Keratinocyte (primary cell): ENCODE data around the gene OPN5. TPM values are rescaled to one million over a fixed set of nuclear protein-coding genes. Genes with fewer than 3 reads are reported as not detected.
A peak's percentile ranks its signal among the peaks of the same experiment; 100 is the strongest.

Experiments used
- DNase-seq: peaks from one replicate; pipeline ENCODE4 v3.0.0-alpha.2; 2011; ENCODE audit warnings: low read depth, missing footprints, low spot score
- FAIRE-seq: peaks from 2 replicates; lab custom pipeline; 2011; peaks lifted over from hg19 to GRCh38; lab: Jason Lieb, UNC
- H2AFZ ChIP-seq: 2 replicates; pipeline ENCODE4 v1.6.0; 2012; ENCODE audit warnings: low read length, control low read depth, inconsistent platforms; ENCODE audit not compliant: control insufficient read depth
- H3K27ac ChIP-seq: 2 replicates; pipeline ENCODE4 v1.5.1; 2011; ENCODE audit warnings: low read length; ENCODE audit not compliant: control insufficient read depth, insufficient read depth
- H3K27me3 ChIP-seq: 3 replicates; pipeline ENCODE4 v1.6.0; 2011; ENCODE audit warnings: low read length; ENCODE audit not compliant: control insufficient read depth, insufficient read depth; ENCODE audit errors: extremely low read depth
- H3K36me3 ChIP-seq, 2 experiments: 2 replicates in 1 of 2; 3 replicates in 1 of 2; pipeline ENCODE4 v1.5.1; 2011; ENCODE audit warnings: low read length in 2 of 2, mild to moderate bottlenecking in 1 of 2; ENCODE audit not compliant: control insufficient read depth in 2 of 2, insufficient read depth in 2 of 2; ENCODE audit errors: extremely low read depth in 1 of 2
- H3K4me1 ChIP-seq: 3 replicates; pipeline ENCODE4 v1.5.1; 2011; ENCODE audit warnings: low read length; ENCODE audit not compliant: control insufficient read depth, insufficient read depth; ENCODE audit errors: extremely low read depth
- H3K4me2 ChIP-seq: 3 replicates; pipeline ENCODE4 v1.6.0; 2011; ENCODE audit warnings: low read depth, low read length; ENCODE audit not compliant: control insufficient read depth, insufficient read depth; ENCODE audit errors: extremely low read depth
- H3K4me3 ChIP-seq, 3 experiments: fragments of 200-600 bp in 1 of 3; sonication (generic) in 1 of 3; 2 replicates in 2 of 3; 3 replicates in 1 of 3; pipeline ENCODE4 v1.5.1; 2011 to 2016; ENCODE audit warnings: low read length in 3 of 3, mild to moderate bottlenecking in 3 of 3, control low read depth in 2 of 3, inconsistent platforms in 1 of 3, low read depth in 1 of 3, mixed read lengths in 1 of 3, mixed run types in 1 of 3, moderate library complexity in 1 of 3; ENCODE audit not compliant: control insufficient read depth in 2 of 3, insufficient read depth in 2 of 3; ENCODE audit errors: extremely low read depth in 1 of 3
- H3K79me2 ChIP-seq: 2 replicates; pipeline ENCODE4 v1.6.0; 2012; ENCODE audit warnings: low read length; ENCODE audit not compliant: control insufficient read depth, insufficient read depth
- H3K9ac ChIP-seq: 3 replicates; pipeline ENCODE4 v1.6.0; 2011; ENCODE audit warnings: low read length; ENCODE audit not compliant: control insufficient read depth, insufficient read depth; ENCODE audit errors: extremely low read depth
- H3K9me1 ChIP-seq: 3 replicates; pipeline ENCODE4 v1.6.0; 2011; ENCODE audit warnings: low read length; ENCODE audit not compliant: control insufficient read depth, insufficient read depth; ENCODE audit errors: extremely low read depth
- H3K9me3 ChIP-seq: 2 replicates; pipeline ENCODE4 v1.5.1; 2012; ENCODE audit warnings: low read depth, low read length; ENCODE audit not compliant: control insufficient read depth
- H4K20me1 ChIP-seq: 3 replicates; pipeline ENCODE4 v1.6.0; 2011; ENCODE audit warnings: low read length; ENCODE audit not compliant: control insufficient read depth, insufficient read depth; ENCODE audit errors: extremely low read depth
- EZH2 ChIP-seq: IDR thresholded peaks from one replicate; pipeline ENCODE4 v1.6.1; 2012; ENCODE audit warnings: inconsistent platforms, mild to moderate bottlenecking, low read length, moderate library complexity
- dilution Hi-C: fragments of 300-500 bp; cut with MboI; formaldehyde crosslinking; loops from one replicate; pipeline ENCODE4 v1.7.0; 2020; ENCODE audit warnings: low sequenced_read_pairs; ENCODE audit not compliant: extremely low pct_ligation_motif_present
- polyA plus RNA-seq, 5 experiments: library from polyadenylated mRNA; depleted of rRNA in 3 of 5; stranded (reverse) in 3 of 5; stranded (forward) in 1 of 5; unstranded in 1 of 5; fragments of >200 nt; gene quantifications; 1 replicate in 1 of 5; 2 replicates in 3 of 5; 3 replicates in 1 of 5; pipeline versions ENCODE4 v1.2.1 to v1.2.3, GENCODE V29; 2011 to 2012; ENCODE audit warnings: missing spikeins in 2 of 5, low read depth in 1 of 5, low replicate concordance in 1 of 5
- TF ChIP-seq, protein P1 (sequence below), 3 experiments: IDR thresholded peaks in 1 of 3; conservative IDR thresholded peaks in 1 of 3; optimal IDR thresholded peaks in 1 of 3; 2 replicates in 2 of 3; 3 replicates in 1 of 3; pipeline versions ENCODE3 to v1.5.1; 2011; ENCODE audit warnings: low read length in 3 of 3, mild to moderate bottlenecking in 3 of 3, moderate library complexity in 2 of 3, control low read depth in 1 of 3, inconsistent platforms in 1 of 3; ENCODE audit not compliant: insufficient read depth in 2 of 3; ENCODE audit errors: extremely low read depth in 1 of 3

The OPN5 gene
- polyA plus RNA-seq, 1 donor (not counting 4 experiments of a cell fraction or from before 2014, with no cell fraction given) = not detected

- Histone ChIP-seq H3K9me1 (no peaks in the 10 kb centered on the region), H3K27ac (no peak overlapping the region), H4K20me1 (no peaks in the 10 kb centered on the region), H3K9ac (no peak overlapping the region), H3K36me3 (no peaks in the 10 kb centered on the region), H3K79me2 (no peaks in the 10 kb centered on the region), H2AFZ (peak overlapping the region; percentile 27), H3K4me1 (no peaks in the 10 kb centered on the region), H3K4me3 (no peak overlapping the region), H3K27me3 (no peaks in the 10 kb centered on the region), H3K4me2 (no peak overlapping the region), H3K9me3 (no peaks in the 10 kb centered on the region)
- no peak for FAIRE-seq
- DNase-seq = no peak
- no peak for TF ChIP-seq EZH2
- TF ChIP-seq, protein P1, sequence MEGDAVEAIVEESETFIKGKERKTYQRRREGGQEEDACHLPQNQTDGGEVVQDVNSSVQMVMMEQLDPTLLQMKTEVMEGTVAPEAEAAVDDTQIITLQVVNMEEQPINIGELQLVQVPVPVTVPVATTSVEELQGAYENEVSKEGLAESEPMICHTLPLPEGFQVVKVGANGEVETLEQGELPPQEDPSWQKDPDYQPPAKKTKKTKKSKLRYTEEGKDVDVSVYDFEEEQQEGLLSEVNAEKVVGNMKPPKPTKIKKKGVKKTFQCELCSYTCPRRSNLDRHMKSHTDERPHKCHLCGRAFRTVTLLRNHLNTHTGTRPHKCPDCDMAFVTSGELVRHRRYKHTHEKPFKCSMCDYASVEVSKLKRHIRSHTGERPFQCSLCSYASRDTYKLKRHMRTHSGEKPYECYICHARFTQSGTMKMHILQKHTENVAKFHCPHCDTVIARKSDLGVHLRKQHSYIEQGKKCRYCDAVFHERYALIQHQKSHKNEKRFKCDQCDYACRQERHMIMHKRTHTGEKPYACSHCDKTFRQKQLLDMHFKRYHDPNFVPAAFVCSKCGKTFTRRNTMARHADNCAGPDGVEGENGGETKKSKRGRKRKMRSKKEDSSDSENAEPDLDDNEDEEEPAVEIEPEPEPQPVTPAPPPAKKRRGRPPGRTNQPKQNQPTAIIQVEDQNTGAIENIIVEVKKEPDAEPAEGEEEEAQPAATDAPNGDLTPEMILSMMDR (optimal IDR thresholded peaks at IDR 0.05 in 1 of 3, IDR thresholded peaks at IDR 0.05 in 1 of 3, conservative IDR thresholded peaks at IDR 0.05 in 1 of 3; ENCODE audit: extremely low read depth in 1 of 3, insufficient read depth in 2 of 3, low read length in 3 of 3) = no peak
- dilution Hi-C loops = no loop called here
Measured at GRCh38 chr6:47801984-47802383, 20.2 kb downstream of the OPN5 start.

- DNase-seq (no peak), FAIRE-seq (no peak)
- H3K4me1 ChIP-seq = no peaks in the 10 kb centered on the region
- no peak overlapping the region for H3K9ac ChIP-seq
- no peaks in the 10 kb centered on the region for H3K9me3 ChIP-seq
- dilution Hi-C loops = no loop called here
- H4K20me1 ChIP-seq = no peaks in the 10 kb centered on the region
- no peaks in the 10 kb centered on the region for H3K36me3 ChIP-seq
- no peaks in the 10 kb centered on the region for H3K79me2 ChIP-seq
- H3K4me3 ChIP-seq = no peak overlapping the region
- no peak overlapping the region for H3K4me2 ChIP-seq
- no peaks in the 10 kb centered on the region for H3K27me3 ChIP-seq
- no peaks in the 10 kb centered on the region for H3K9me1 ChIP-seq
- H2AFZ ChIP-seq = no peak overlapping the region
- TF ChIP-seq EZH2 = no peak
- TF ChIP-seq, protein P1 (optimal IDR thresholded peaks at IDR 0.05 in 1 of 3, IDR thresholded peaks at IDR 0.05 in 1 of 3, conservative IDR thresholded peaks at IDR 0.05 in 1 of 3; ENCODE audit: extremely low read depth in 1 of 3, insufficient read depth in 2 of 3, low read length in 3 of 3) = no peak
- no peak overlapping the region for H3K27ac ChIP-seq
Measured at GRCh38 chr6:47804821-47805220, 23.0 kb downstream of the OPN5 start.
